NCI-H446 treated with DMSO at 0.1 percent for 48 hours (cell line): ENCODE results near the gene C14orf132.

Experiments used
- DNase-seq: peaks from one replicate; lab custom pipeline; 2025; lab: John Stamatoyannopoulos, UW

Gene C14orf132

GRCh38 chr14:96082420-96083300 lies 43.5 kb downstream of the C14orf132 start:
- no peak for DNase-seq

- no peak for DNase-seq
These were observed 44.6 kb downstream of the C14orf132 start for GRCh38 chr14:96083667-96084320.

- no peak for DNase-seq
These were observed 45.6 kb downstream of the C14orf132 start for GRCh38 chr14:96084796-96085195.

GRCh38 chr14:96085369-96085768 lies 46.2 kb downstream of the C14orf132 start:
- DNase-seq: no peak

- no peak for DNase-seq
These were observed 46.9 kb downstream of the C14orf132 start for GRCh38 chr14:96086032-96086431.

- DNase-seq: no peak
These were observed 47.5 kb downstream of the C14orf132 start for GRCh38 chr14:96086574-96087077.

GRCh38 chr14:96088074-96088473 lies 48.9 kb downstream of the C14orf132 start:
- DNase-seq: no peak

- no peak for DNase-seq
These were observed 49.3 kb downstream of the C14orf132 start for GRCh38 chr14:96088481-96088880.

GRCh38 chr14:96088911-96089310 lies 49.7 kb downstream of the C14orf132 start:
- DNase-seq: no peak

- DNase-seq: no peak
These were observed 50.2 kb downstream of the C14orf132 start for GRCh38 chr14:96089401-96089800.

- peak; percentile 96 for DNase-seq
These were observed 51.4 kb downstream of the C14orf132 start for GRCh38 chr14:96090441-96091148.

- DNase-seq: no peak
These were observed 52.1 kb downstream of the C14orf132 start for GRCh38 chr14:96091149-96091693.

- DNase-seq: no peak
These were observed 52.8 kb downstream of the C14orf132 start for GRCh38 chr14:96091941-96092411.

GRCh38 chr14:96092936-96093335 lies 53.8 kb downstream of the C14orf132 start:
- DNase-seq: no peak

GRCh38 chr14:96094211-96094610 lies 55.0 kb downstream of the C14orf132 start:
- no peak for DNase-seq

GRCh38 chr14:96094656-96095055 lies 55.5 kb downstream of the C14orf132 start:
- no peak for DNase-seq

GRCh38 chr14:96095058-96095457 lies 55.9 kb downstream of the C14orf132 start:
- DNase-seq: no peak

- DNase-seq: peak; percentile 69
These were observed 56.7 kb downstream of the C14orf132 start for GRCh38 chr14:96095581-96096476.

- DNase-seq: no peak
These were observed 57.8 kb downstream of the C14orf132 start for GRCh38 chr14:96096639-96097610.

- DNase-seq: no peak
These were observed 58.6 kb downstream of the C14orf132 start for GRCh38 chr14:96097752-96098151.
